Measurements from ENCODE around the gene ANKRD9. TPM values are rescaled to one million over a fixed set of nuclear protein-coding genes. Genes with fewer than 3 reads are reported as not detected.

ANKRD9 gene
- total and polyA plus RNA-seq, 5 experiments from 2014 or later, result 0.15 to 1.6 (median 0.43) TPM

DNA sequence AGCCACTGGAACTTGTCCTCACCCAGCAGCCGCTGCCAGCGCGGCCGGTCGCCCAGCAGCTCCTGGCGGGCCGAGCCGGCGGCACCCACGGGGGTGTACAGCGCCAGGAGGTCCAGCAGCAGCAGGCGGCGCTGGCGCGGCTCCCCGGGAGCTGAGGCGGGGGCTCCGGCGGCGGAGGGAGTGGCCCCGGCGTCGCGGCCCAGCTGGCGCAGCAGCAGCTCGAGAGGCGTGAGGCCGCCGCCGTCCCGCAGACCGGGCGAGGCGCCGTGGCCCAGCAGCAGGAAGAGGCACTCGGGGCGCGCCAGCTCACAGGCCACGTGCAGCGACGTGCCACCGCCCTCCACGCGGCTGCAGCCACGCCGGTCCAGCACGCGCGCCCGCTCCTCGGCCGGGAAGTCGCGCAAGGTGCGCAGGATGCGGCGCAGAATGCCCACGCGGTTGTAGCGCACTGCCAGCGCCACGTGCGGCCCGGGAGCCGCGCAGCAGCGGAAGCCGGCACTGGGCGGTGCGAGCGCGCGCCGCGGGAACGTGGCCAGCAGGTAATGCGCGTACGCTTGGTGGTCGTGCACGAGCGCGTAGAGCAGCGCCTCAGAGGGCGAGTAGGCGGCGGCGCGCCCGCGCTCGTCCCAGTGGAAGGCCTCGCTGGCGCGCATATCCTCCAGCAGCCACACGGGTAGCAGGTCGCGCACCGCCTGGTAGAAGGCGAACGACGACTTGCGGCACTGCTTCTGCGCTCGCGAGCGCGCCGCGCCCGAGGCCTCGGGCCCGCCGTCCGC lies 2.3 kb downstream of the ANKRD9 start:
- Mint-ChIP-seq H3K4me3 (peak overlapping the region in 1 of 10 donors; percentile 22), H3K27ac (no peak overlapping the region), H3K27me3 (no peaks in the 10 kb centered on the region), H3K4me1 (peaks cover 4 to 18% (median 15%) of the 10 kb centered on the region in 4 donors), H3K36me3 (no peaks in the 10 kb centered on the region), H3K9me3 (peaks cover 0 to 2% (median 0%) of the 10 kb centered on the region in 9 donors)
- ATAC-seq (no peak), DNase-seq (no peak)
- POLR2A ChIA-PET, result interaction anchor here (1.0 kb wide), 1 partner anchor 9 kb away, joined by 3 read pairs; no protein-coding TSS in a partner anchor

GRCh38 chr14:102506626-102506925 lies 3.0 kb downstream of the ANKRD9 start:
- ATAC-seq, result no peak
- peak overlapping the region in 3 of 10 donors; percentile 22 to 66 (median 59) for H3K4me3 Mint-ChIP-seq

GRCh38 chr14:102505775-102506625 lies 3.6 kb downstream of the ANKRD9 start:
- H3K9me3 Mint-ChIP-seq, result peaks cover 0 to 2% (median 0%) of the 10 kb centered on the region in 9 donors
- H3K27ac Mint-ChIP-seq, result peak overlapping the region in 2 of 10 donors; percentile 34 to 62
- H3K4me1 Mint-ChIP-seq, result peaks cover 2 to 13% (median 9%) of the 10 kb centered on the region in 4 donors
- H3K4me3 Mint-ChIP-seq, result no peak overlapping the region
- H3K27me3 Mint-ChIP-seq, result no peaks in the 10 kb centered on the region
- DNase-seq, result no peak
- POLR2A ChIA-PET, result no interaction called here
- no peak for ATAC-seq
- H3K36me3 Mint-ChIP-seq, result no peaks in the 10 kb centered on the region

More at GRCh38 chr14:102506626-102506925, 3.0 kb downstream of the ANKRD9 start:
- Mint-ChIP-seq H3K36me3 (no peaks in the 10 kb centered on the region), H3K4me1 (peaks cover 2 to 18% (median 13%) of the 10 kb centered on the region in 4 donors), H3K9me3 (peaks cover 0 to 2% (median 0%) of the 10 kb centered on the region in 9 donors), H3K27ac (peak overlapping the region in 2 of 10 donors; percentile 11 to 34), H3K27me3 (no peaks in the 10 kb centered on the region)
- DNase-seq, result no peak
- POLR2A ChIA-PET, result no interaction called here

DNA sequence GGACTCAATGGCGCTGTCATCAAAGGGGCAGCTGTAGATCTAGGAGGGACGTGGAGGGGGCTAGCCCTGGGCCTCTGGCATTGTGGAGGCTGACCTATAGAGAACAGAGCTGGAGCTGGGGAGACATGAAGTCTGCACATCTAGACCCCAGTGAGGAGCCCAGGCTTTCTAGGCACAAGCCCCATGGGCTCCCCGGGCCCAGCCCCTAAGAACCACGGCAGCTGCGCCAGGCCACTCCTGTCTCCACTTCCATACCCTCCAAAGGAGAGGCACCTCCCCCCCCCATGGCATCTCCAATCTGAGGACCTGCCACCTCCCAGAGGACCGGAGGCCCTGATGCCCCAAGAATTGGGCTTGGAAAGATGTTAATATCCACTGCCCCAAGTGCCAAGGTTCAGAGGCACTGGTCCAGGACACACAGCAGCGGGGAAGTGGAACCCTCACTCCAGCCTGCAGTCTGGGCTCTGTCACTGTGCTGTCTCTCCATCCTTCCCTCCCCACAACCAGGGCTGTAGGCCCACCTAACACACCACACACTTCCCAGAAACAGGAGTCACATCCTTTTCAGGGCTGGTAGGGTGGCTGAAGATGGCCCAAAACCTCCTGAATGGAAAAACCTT lies 4.5 kb downstream of the ANKRD9 start:
- Mint-ChIP-seq H3K9me3 (peaks cover 0 to 2% (median 0%) of the 10 kb centered on the region in 9 donors), H3K36me3 (no peaks in the 10 kb centered on the region), H3K27me3 (no peaks in the 10 kb centered on the region), H3K4me3 (no peak overlapping the region), H3K4me1 (peaks cover 0 to 8% (median 4%) of the 10 kb centered on the region in 4 donors), H3K27ac (peak overlapping the region in 2 of 10 donors; percentile 36 to 56)
- POLR2A ChIA-PET, result no interaction called here
- DNase-seq (no peak), ATAC-seq (no peak)

DNA sequence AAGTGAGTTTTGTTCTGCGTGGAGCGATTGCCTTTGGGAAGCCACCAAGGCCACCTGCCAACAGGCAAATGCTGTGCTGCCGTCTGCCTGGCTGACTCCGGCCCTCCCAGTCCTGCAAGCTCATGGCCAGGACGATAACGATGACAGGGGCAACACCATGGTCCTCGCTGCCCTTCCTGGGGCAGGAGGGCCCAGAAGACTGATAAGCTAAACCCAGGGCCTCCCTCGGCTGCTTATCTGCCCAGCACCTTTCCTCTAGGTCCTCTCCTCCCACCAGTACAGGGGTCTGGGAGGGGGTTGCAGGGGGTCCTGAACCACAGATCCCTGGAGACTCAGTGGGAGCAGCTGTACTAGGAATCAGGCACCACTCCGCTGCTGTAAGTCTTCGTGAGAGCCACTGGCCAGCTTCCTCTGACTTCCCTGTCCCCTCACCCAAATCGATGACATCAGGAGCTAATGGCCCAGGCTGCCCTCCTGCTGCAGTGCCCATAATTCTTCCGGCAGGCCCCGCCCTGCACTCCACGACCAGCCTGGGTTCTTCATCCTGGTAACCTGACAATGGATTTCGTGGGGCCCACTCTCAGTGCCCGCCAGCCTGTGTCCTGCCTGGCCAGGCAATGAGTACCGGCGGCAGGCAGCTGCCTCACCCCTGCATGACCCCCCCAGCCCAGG lies 5.1 kb downstream of the ANKRD9 start:
- H3K9me3 Mint-ChIP-seq, result peaks cover 0 to 2% (median 0%) of the 10 kb centered on the region in 9 donors
- H3K4me1 Mint-ChIP-seq, result peaks cover 0 to 10% (median 5%) of the 10 kb centered on the region in 4 donors
- H3K27ac Mint-ChIP-seq, result peak overlapping the region in 3 of 10 donors; percentile 31 to 57 (median 56)
- POLR2A ChIA-PET, result no interaction called here
- no peaks in the 10 kb centered on the region for H3K36me3 Mint-ChIP-seq
- DNase-seq (no peak), ATAC-seq (no peak)
- no peak overlapping the region for H3K4me3 Mint-ChIP-seq
- H3K27me3 Mint-ChIP-seq, result no peaks in the 10 kb centered on the region

- peaks cover 0 to 3% (median 0%) of the 10 kb centered on the region in 3 donors for H3K36me3 Mint-ChIP-seq
- ATAC-seq (no peak), DNase-seq (no peak)
- H3K27me3 Mint-ChIP-seq, result no peaks in the 10 kb centered on the region
- POLR2A ChIA-PET, result interaction anchor here (0.6 kb wide), 1 partner anchor 573 kb away, joined by 3 read pairs; no protein-coding TSS in a partner anchor
- H3K9me3 Mint-ChIP-seq, result peaks cover 0 to 2% (median 0%) of the 10 kb centered on the region in 9 donors
- no peak overlapping the region for H3K4me3 Mint-ChIP-seq
- H3K27ac Mint-ChIP-seq, result peak overlapping the region in 1 of 10 donors; percentile 38
- H3K4me1 Mint-ChIP-seq, result peaks cover 0 to 10% (median 5%) of the 10 kb centered on the region in 4 donors
Measured at GRCh38 chr14:102503641-102504327, 5.8 kb downstream of the ANKRD9 start.

- DNase-seq, result no peak
- Mint-ChIP-seq H3K36me3 (peaks cover 0 to 9% (median 0%) of the 10 kb centered on the region in 3 donors), H3K4me1 (peaks cover 0 to 10% (median 4%) of the 10 kb centered on the region in 4 donors), H3K4me3 (no peak overlapping the region), H3K9me3 (no peaks in the 10 kb centered on the region), H3K27me3 (no peaks in the 10 kb centered on the region), H3K27ac (no peak overlapping the region)
- POLR2A ChIA-PET, result no interaction called here
- no peak for ATAC-seq
Measured at GRCh38 chr14:102502571-102502970, 7.0 kb downstream of the ANKRD9 start.

- H3K27ac Mint-ChIP-seq, result peak overlapping the region in 2 of 10 donors; percentile 36 to 68
- H3K9me3 Mint-ChIP-seq, result no peaks in the 10 kb centered on the region
- ATAC-seq (no peak), DNase-seq (no peak)
- H3K4me3 Mint-ChIP-seq, result no peak overlapping the region
- H3K27me3 Mint-ChIP-seq, result no peaks in the 10 kb centered on the region
- POLR2A ChIA-PET, result no interaction called here
- H3K36me3 Mint-ChIP-seq, result peaks cover 0 to 11% (median 0%) of the 10 kb centered on the region in 3 donors
- peaks cover 0 to 10% (median 4%) of the 10 kb centered on the region in 4 donors for H3K4me1 Mint-ChIP-seq
Measured at GRCh38 chr14:102501751-102502315, 7.7 kb downstream of the ANKRD9 start.

DNA sequence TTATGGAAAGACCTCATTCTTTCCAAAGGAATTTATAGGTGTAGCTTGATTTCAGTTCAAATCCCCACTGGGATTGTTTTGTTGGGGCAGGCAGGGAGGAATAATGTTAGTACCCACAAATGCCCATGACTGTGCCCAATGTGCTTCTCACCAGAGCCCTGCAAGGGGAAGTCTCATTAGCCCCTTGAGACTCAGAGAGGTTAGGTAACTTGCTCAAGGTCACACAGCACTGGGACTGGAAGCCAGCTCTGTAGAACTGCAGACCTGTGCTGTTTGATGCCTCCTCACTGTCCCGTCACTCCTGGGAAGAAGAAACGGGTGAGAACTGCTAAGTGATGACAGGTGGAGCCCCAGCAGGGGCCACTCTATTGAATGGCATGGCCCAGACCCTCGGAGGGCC lies 8.9 kb downstream of the ANKRD9 start:
- H3K4me3 Mint-ChIP-seq, result no peak overlapping the region
- H3K9me3 Mint-ChIP-seq, result no peaks in the 10 kb centered on the region
- peaks cover 0 to 11% (median 0%) of the 10 kb centered on the region in 3 donors for H3K36me3 Mint-ChIP-seq
- ATAC-seq, result peak in 1 of 2 donors; percentile 38
- peak overlapping the region in 7 of 10 donors; percentile 26 to 81 (median 56) for H3K27ac Mint-ChIP-seq
- H3K4me1 Mint-ChIP-seq, result peaks cover 0 to 10% (median 5%) of the 10 kb centered on the region in 4 donors
- no peak for DNase-seq
- H3K27me3 Mint-ChIP-seq, result no peaks in the 10 kb centered on the region
- POLR2A ChIA-PET, result no interaction called here

- Mint-ChIP-seq H3K27ac (peak overlapping the region in 6 of 10 donors; percentile 25 to 83 (median 48)), H3K4me3 (no peak overlapping the region), H3K27me3 (no peaks in the 10 kb centered on the region), H3K36me3 (peaks cover 0 to 11% (median 0%) of the 10 kb centered on the region in 3 donors), H3K4me1 (peaks cover 0 to 10% (median 5%) of the 10 kb centered on the region in 4 donors), H3K9me3 (no peaks in the 10 kb centered on the region)
- POLR2A ChIA-PET, result no interaction called here
- DNase-seq, result peak in 1 of 10 donors; percentile 32
- peak; percentile 50 to 79 for ATAC-seq
Measured at GRCh38 chr14:102500158-102500662, 9.4 kb downstream of the ANKRD9 start.

All from naive thymus-derived CD8-positive, alpha-beta T cell (primary cell).